ENCODE results near the gene PKP1.

DNA sequence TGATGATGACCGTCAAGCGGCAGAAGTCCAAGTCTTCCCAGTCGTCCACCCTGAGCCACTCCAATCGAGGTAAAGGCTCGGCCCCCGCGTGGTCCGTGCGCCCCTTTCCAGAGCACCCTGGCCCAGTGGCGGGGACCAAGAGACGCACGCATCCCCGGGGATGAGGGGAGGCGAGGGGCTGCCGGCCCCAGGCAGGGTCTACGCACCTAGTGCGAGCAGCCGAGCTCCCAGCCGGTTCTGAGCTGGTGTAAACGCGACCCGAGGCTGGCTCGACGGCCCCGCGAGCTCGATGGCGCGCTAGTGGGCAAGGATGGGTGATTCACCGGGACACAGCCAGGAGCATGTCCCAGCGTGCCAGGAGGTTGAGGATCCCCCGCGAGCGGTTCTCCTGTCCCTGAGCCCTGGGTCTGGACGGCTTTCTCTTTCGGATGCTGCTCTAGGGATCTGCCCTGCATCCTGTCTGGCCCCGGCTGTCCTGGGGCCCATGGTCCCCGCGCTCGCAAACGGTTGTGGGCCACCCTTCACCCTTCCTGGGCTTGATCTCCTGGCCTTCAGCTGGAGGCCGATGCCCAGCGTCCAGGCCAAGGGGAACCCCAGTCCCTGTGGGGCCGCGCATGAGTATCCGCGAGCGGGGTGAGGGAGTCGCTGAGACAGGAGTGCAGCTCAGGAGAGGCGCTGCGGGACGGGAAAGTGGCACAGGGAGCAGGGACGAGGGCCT is 689 bp downstream of the PKP1 start:
- TF ChIP-seq GATA2 (IDR thresholded peaks at IDR 0.05; ENCODE audit: low read depth, low read length) (no peak), GATA3 (IDR thresholded peaks at IDR 0.05; ENCODE audit: low read depth, low read length) (no peak)
